ENCODE measurements around the gene TGM2.

DNA sequence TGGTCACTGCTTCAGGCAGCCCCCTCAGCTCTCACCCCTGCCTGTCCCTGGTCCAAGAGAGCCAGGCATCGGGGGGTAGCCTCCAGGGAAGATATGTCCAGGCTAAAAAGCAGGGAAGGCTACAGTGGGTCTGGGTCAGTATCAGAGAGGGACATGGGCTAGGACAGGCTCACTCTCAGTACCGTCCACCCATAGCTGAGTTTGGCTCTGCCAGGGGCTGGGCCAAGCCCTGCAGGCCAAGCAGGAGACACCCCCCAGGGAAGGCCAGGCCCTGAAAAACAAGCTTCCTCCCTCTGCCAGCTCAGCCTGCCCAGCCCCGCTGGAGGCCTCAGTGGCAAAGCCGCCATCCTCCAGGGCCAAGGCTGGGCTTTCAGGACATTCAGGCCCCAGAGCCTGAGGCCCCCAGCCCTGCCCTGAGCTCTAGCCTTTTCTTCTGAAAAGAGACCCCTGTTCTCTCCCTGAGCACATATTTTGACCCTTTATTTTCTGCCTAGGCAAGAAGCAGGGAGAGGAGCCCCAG lies 28.6 kb upstream of the TGM2 start:
- TF ChIP-seq, protein P1, sequence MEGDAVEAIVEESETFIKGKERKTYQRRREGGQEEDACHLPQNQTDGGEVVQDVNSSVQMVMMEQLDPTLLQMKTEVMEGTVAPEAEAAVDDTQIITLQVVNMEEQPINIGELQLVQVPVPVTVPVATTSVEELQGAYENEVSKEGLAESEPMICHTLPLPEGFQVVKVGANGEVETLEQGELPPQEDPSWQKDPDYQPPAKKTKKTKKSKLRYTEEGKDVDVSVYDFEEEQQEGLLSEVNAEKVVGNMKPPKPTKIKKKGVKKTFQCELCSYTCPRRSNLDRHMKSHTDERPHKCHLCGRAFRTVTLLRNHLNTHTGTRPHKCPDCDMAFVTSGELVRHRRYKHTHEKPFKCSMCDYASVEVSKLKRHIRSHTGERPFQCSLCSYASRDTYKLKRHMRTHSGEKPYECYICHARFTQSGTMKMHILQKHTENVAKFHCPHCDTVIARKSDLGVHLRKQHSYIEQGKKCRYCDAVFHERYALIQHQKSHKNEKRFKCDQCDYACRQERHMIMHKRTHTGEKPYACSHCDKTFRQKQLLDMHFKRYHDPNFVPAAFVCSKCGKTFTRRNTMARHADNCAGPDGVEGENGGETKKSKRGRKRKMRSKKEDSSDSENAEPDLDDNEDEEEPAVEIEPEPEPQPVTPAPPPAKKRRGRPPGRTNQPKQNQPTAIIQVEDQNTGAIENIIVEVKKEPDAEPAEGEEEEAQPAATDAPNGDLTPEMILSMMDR (IDR thresholded peaks at IDR 0.05; ENCODE audit: extremely low read depth in 1 of 2, insufficient read depth in 1 of 2, low read depth in 1 of 2, low read length in 2 of 2) = no peak
- TF ChIP-seq POLR2AphosphoS5 (IDR thresholded peaks at IDR 0.05; ENCODE audit: insufficient read depth, low read depth, low read length) = no peak
- TF ChIP-seq POLR2A (IDR thresholded peaks at IDR 0.05; ENCODE audit: low read depth, low read length) = no peak
- TF ChIP-seq, protein P2, sequence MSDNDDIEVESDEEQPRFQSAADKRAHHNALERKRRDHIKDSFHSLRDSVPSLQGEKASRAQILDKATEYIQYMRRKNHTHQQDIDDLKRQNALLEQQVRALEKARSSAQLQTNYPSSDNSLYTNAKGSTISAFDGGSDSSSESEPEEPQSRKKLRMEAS (IDR thresholded peaks at IDR 0.05; ENCODE audit: insufficient read depth, insufficient read length) = no peak
